DOHH2 (cell line): ENCODE results near the gene RNF8.

ENCODE experiments used
- H3F3A ChIP-seq: fragments of 200-600 bp; sonication (generic), shearing (Covaris generic); 2 replicates; pipeline ENCODE4 v1.6.0; 2016; ENCODE audit warnings: antibody characterized with exemption, mild to moderate bottlenecking; ENCODE audit not compliant: control insufficient read depth, insufficient read depth
- H3K27ac ChIP-seq: fragments of 200-600 bp; sonication (generic); 2 replicates; pipeline ENCODE4 v1.5.1; 2014; ENCODE audit warnings: low read depth, mild to moderate bottlenecking, low read length, moderate library complexity
- H3K27me3 ChIP-seq: fragments of 200-600 bp; sonication (generic); 2 replicates; pipeline ENCODE4 v1.6.1; 2014; ENCODE audit warnings: mild to moderate bottlenecking, low read length, mixed read lengths; ENCODE audit not compliant: control insufficient read depth
- H3K36me3 ChIP-seq: fragments of 200-600 bp; sonication (generic); 2 replicates; pipeline ENCODE4 v1.6.1; 2014; ENCODE audit warnings: mild to moderate bottlenecking, low read length, moderate library complexity, mixed read lengths; ENCODE audit not compliant: control insufficient read depth
- H3K4me1 ChIP-seq: fragments of 200-600 bp; sonication (generic); 2 replicates; pipeline ENCODE4 v1.6.1; 2014; ENCODE audit warnings: mild to moderate bottlenecking, low read length, mixed read lengths; ENCODE audit not compliant: control insufficient read depth
- H3K4me2 ChIP-seq: fragments of 200-600 bp; sonication (generic); 2 replicates; pipeline ENCODE4 v1.6.0; 2014; ENCODE audit warnings: mild to moderate bottlenecking, low read length, moderate library complexity
- H3K4me3 ChIP-seq: fragments of 200-600 bp; sonication (generic); 2 replicates; pipeline ENCODE4 v1.5.1; 2014; ENCODE audit warnings: mild to moderate bottlenecking, low read length, mixed read lengths
- H3K79me2 ChIP-seq: fragments of 200-600 bp; sonication (generic); 2 replicates; pipeline ENCODE4 v1.6.1; 2014; ENCODE audit warnings: mild to moderate bottlenecking, low read length, mixed read lengths; ENCODE audit not compliant: control insufficient read depth
- H3K9me2 ChIP-seq: fragments of 200-600 bp; sonication (generic); replicated peaks from 2 replicates; pipeline ENCODE4 v1.6.1; 2014; ENCODE audit warnings: mild to moderate bottlenecking, low read length, mixed read lengths; ENCODE audit not compliant: control insufficient read depth
- H3K9me3 ChIP-seq: fragments of 200-600 bp; sonication (generic); 2 replicates; pipeline ENCODE4 v1.6.1; 2014; ENCODE audit warnings: antibody characterized with exemption, low read length, mixed read lengths; ENCODE audit not compliant: control insufficient read depth, insufficient read depth
- H4K20me1 ChIP-seq: fragments of 200-600 bp; sonication (generic); 2 replicates; pipeline ENCODE4 v1.6.0; 2014; ENCODE audit warnings: low read depth, mild to moderate bottlenecking, antibody characterized with exemption, low read length, moderate library complexity; ENCODE audit not compliant: control insufficient read depth, insufficient read depth
- CTCF ChIP-seq: fragments of 200-600 bp; sonication (generic); IDR thresholded peaks from one replicate; pipeline ENCODE4 v1.5.1; 2014; ENCODE audit warnings: antibody characterized with exemption, mild to moderate bottlenecking, low read depth, low read length; ENCODE audit not compliant: poor library complexity, severe bottlenecking
- EZH2phosphoT487 ChIP-seq: fragments of 200-600 bp; sonication (generic); IDR thresholded peaks from 2 replicates; pipeline ENCODE4 v1.6.1; 2017; ENCODE audit warnings: borderline replicate concordance, mild to moderate bottlenecking, antibody characterized with exemption, low read length, moderate library complexity, mixed read lengths

The RNF8 gene

GRCh38 chr6:37432590-37432915 is 78.8 kb downstream of the RNF8 start:
- H3F3A ChIP-seq = 0 out of 2 replicates have a peak, but pooled peaks cover 1% of the 10 kb centered on the region
- no peak for TF ChIP-seq CTCF
- peak overlapping the region; percentile 44 for H3K27ac ChIP-seq
- H3K4me1 ChIP-seq = peaks cover 21% of the 10 kb centered on the region
- H3K36me3 ChIP-seq = peaks cover 22% of the 10 kb centered on the region
- H3K4me2 ChIP-seq = peak overlapping the region; percentile 74
- H3K9me2 ChIP-seq = no peaks in the 10 kb centered on the region
- peak overlapping the region; percentile 98 for H3K4me3 ChIP-seq
- H4K20me1 ChIP-seq = no peaks in the 10 kb centered on the region
- H3K27me3 ChIP-seq = 0 out of 2 replicates have a peak, but pooled peaks cover 2% of the 10 kb centered on the region
- no peaks in the 10 kb centered on the region for H3K9me3 ChIP-seq
- H3K79me2 ChIP-seq = peaks cover 24% of the 10 kb centered on the region

GRCh38 chr6:37432916-37433656 is 79.3 kb downstream of the RNF8 start, which contains the start of gene CMTR1:
Gene CMTR1 (plus strand): TSS chr6:37433221. CDS start chr6:37435630, 2,409 bp downstream.
- Histone ChIP-seq H3K27me3 (no peaks in the 10 kb centered on the region), H3K27ac (peak within 1 kb of the TSS; percentile 69)
- TF ChIP-seq CTCF = no peak
- TF ChIP-seq EZH2phosphoT487 = no peak

GRCh38 chr6:37433657-37434271 is 80.0 kb downstream of the RNF8 start:
- no peaks in the 10 kb centered on the region for H3K9me2 ChIP-seq
- no peaks in the 10 kb centered on the region for H3F3A ChIP-seq
- peak overlapping the region; percentile 74 for H3K4me2 ChIP-seq
- H3K27ac ChIP-seq = peak overlapping the region; percentile 69
- TF ChIP-seq EZH2phosphoT487 (no peak), CTCF (no peak)
- H3K9me3 ChIP-seq = no peaks in the 10 kb centered on the region
- peaks cover 24% of the 10 kb centered on the region for H3K79me2 ChIP-seq
- H3K27me3 ChIP-seq = no peaks in the 10 kb centered on the region
- peak overlapping the region; percentile 98 for H3K4me3 ChIP-seq
- H3K36me3 ChIP-seq = peaks cover 28% of the 10 kb centered on the region
- peaks cover 21% of the 10 kb centered on the region for H3K4me1 ChIP-seq
- H4K20me1 ChIP-seq = no peaks in the 10 kb centered on the region

More at GRCh38 chr6:37432916-37433656, 79.3 kb downstream of the RNF8 start, which contains the start of gene CMTR1:
- H3K79me2 ChIP-seq = peaks cover 24% of the 10 kb centered on the region
- H3F3A ChIP-seq = no peaks in the 10 kb centered on the region
- peaks cover 23% of the 10 kb centered on the region for H3K36me3 ChIP-seq
- H3K4me2 ChIP-seq = peak within 1 kb of the TSS; percentile 74
- peaks cover 21% of the 10 kb centered on the region for H3K4me1 ChIP-seq
- no peaks in the 10 kb centered on the region for H3K9me2 ChIP-seq
- no peaks in the 10 kb centered on the region for H3K9me3 ChIP-seq
- H3K4me3 ChIP-seq = peak within 1 kb of the TSS; percentile 98
- no peaks in the 10 kb centered on the region for H4K20me1 ChIP-seq
